OCI-LY3 (cell line): ENCODE results near the gene S100A16.

ENCODE experiments used
- EZH2phosphoT487 ChIP-seq: fragments of 200-600 bp; shearing (Covaris generic); IDR thresholded peaks from 2 replicates; pipeline ENCODE4 v1.6.1; 2018; ENCODE audit warnings: antibody characterized with exemption, mixed run types, low read depth
- TF ChIP-seq, protein P1 (sequence below): fragments of 200-600, 300-600 bp; sonication (generic); IDR thresholded peaks from 2 replicates; pipeline ENCODE4 v1.5.1; 2014; ENCODE audit warnings: antibody characterized with exemption, low read length, low read depth

DNA sequence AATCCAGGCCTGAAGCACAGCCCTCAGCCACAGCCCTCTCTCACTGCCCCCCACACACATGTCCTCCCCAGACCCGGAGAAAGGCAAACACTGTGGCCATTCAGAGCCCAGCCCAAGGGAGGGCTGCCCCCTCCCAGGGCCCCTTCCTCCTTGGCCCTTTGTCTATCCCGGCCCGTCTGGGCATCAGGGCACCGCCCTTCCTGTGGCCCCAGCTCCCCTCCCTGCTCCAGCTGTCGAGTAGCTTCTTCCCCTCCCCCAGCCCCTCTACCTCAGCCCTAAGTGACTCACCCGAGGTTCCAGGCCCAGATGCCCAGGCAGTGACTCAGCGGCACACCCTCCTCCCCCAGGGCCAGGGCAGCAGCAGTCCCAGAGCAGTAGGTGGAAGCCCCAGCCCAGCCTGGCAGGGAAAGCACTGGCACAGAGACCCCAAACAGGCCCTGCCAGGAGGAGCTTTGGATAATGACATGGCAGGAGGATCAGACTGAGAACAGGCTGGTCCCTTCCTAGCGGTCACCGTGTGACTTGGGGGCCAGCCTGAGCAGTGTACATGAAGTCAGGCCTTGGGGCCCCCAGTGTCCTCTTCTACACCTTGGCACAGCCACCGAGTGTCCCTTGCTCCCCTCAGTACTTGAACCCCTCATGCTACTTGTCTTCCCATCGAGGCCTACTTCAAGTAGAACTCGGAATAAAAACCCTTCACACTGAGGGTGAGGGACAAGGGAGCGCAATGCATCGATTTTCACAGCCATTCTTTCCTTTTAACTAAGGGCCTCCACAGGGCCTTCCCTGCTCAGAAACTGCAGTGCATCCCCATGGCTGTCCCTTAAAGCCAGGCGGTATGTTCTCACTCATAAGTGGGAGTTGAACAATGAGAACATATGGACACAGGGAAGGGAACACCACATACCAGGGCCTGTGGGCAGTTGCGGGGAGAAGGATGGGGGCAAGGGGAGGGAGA lies 46.2 kb downstream of the S100A16 start:
- TF ChIP-seq, protein P1, sequence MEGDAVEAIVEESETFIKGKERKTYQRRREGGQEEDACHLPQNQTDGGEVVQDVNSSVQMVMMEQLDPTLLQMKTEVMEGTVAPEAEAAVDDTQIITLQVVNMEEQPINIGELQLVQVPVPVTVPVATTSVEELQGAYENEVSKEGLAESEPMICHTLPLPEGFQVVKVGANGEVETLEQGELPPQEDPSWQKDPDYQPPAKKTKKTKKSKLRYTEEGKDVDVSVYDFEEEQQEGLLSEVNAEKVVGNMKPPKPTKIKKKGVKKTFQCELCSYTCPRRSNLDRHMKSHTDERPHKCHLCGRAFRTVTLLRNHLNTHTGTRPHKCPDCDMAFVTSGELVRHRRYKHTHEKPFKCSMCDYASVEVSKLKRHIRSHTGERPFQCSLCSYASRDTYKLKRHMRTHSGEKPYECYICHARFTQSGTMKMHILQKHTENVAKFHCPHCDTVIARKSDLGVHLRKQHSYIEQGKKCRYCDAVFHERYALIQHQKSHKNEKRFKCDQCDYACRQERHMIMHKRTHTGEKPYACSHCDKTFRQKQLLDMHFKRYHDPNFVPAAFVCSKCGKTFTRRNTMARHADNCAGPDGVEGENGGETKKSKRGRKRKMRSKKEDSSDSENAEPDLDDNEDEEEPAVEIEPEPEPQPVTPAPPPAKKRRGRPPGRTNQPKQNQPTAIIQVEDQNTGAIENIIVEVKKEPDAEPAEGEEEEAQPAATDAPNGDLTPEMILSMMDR: no peak
- TF ChIP-seq EZH2phosphoT487: no peak
